Superior temporal gyrus (tissue), 1 donor: ENCODE data around the gene CD300A.

ENCODE experiments used
- DNase-seq: peaks from one replicate; pipeline ENCODE4 v3.0.0-alpha.2; 2016; ENCODE audit errors: extremely low spot score

Gene CD300A

GRCh38 chr17:74439691-74440567 is 26.5 kb upstream of the CD300A start:
- DNase-seq, result no peak

DNA sequence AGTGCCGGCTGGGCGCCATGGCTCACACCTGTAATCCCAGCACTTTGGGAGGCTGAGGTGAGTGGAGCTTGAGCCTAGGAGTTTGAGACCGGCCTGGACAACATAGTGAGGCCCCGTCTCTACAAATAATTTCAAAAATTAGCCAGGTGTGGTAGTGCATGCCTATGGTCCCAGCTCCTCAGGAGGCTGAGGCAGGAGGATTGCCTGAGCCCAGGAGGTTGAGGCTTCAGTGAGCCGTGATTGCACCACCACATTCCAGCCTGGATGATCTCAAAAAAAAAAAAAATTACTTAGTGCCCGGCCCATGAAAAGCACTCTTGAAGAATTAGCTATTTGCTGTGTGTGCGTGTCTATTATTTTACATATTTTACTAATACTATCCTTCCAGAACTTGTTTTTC is 24.9 kb upstream of the CD300A start:
- no peak for DNase-seq

- no peak for DNase-seq
These were observed 24.2 kb upstream of the CD300A start for GRCh38 chr17:74442291-74442669.

DNA sequence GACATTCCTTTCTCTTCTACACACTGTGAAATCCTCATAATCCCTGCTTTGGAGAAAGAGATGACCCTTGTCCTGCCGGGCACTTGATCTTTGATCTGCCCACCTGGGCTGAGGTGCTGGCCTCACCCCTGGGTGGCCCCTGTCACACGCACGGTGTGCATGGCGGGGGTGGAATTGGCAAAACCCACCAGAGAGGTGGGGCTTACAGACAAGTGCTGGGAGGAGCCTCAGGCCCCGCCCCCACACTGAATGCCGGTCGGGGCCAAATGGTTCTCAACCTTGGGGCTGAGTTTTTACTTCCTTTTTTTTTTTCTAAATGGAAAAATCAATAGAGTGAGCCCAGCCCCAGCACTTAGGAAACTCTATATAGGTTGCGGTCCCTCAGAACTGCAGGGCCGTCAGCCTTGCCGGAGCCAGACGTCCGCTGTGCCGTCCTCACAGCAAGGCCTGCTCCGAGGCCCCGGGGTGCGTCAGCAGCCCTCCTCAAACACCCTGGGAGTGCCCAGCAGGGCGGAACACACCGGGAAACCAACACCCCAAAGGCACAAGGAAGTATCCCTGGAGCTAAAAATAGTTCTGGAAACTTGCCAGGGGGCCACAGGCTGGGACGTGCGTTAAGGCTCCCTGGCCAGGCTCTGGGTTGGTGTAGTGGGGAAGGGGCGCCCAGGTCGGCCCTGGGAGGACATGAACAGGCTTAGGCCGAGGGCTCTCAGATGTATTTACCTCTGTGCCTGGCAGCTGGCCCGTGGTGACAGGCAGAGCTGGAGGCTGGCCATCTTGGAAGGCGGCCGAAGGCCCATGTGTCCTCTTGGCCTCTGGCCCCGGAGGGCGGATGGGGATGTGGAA is 23.5 kb upstream of the CD300A start:
- DNase-seq, result peak; percentile 68

GRCh38 chr17:74443516-74444296 is 22.7 kb upstream of the CD300A start:
- no peak for DNase-seq

DNA sequence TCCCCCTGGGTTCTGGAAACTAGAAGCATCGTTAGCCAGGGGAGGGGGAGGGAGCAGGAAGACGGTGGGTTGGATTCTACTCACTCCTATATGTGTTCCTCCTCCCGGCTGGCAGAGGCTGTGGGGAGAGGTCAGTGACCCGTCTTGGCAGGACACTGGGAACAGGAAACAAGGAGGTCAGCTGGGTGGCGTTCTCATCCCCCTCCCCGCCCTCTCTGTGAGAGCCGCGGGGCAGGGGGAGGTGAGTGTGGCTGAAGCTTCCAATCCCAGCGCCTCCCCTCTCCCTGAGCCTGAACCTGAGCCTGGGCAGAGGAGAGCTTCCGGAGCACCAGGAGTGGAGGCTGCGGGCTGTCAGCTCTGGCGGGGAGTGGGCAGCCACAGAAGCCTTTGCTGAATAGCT is 22.0 kb upstream of the CD300A start:
- DNase-seq, result no peak

- no peak for DNase-seq
These were observed 21.3 kb upstream of the CD300A start for GRCh38 chr17:74445158-74445557.

DNA sequence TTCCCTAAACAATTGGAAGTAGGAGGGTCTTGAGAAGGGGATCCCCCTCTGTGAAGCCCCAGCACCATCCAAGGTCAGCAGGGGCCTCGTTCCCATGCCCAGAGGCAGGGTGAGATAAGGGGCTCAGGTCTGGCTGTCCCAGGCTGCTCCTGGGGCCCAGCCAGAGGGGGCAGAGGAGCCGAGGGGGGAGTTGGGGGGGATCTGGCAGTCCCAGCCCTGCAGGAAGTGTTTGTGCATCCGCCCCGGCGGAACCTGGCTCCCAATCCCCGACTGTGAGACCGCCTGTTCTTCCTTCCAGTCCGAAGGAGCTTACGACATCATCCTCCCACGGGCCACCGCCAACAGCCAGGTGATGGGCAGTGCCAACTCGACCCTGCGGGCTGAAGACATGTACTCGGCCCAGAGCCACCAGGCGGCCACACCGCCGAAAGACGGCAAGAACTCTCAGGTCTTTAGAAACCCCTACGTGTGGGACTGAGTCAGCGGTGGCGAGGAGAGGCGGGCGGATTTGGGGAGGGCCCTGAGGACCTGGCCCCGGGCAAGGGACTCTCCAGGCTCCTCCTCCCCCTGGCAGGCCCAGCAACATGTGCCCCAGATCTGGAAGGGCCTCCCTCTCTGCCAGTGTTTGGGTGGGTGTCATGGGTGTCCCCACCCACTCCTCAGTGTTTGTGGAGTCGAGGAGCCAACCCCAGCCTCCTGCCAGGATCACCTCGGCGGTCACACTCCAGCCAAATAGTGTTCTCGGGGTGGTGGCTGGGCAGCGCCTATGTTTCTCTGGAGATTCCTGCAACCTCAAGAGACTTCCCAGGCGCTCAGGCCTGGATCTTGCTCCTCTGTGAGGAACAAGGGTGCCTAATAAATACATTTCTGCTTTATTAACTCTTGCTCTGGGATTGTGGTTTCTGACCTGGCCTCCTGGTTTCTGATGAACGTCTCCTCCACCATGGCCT is 19.6 kb upstream of the CD300A start:
- no peak for DNase-seq

DNA sequence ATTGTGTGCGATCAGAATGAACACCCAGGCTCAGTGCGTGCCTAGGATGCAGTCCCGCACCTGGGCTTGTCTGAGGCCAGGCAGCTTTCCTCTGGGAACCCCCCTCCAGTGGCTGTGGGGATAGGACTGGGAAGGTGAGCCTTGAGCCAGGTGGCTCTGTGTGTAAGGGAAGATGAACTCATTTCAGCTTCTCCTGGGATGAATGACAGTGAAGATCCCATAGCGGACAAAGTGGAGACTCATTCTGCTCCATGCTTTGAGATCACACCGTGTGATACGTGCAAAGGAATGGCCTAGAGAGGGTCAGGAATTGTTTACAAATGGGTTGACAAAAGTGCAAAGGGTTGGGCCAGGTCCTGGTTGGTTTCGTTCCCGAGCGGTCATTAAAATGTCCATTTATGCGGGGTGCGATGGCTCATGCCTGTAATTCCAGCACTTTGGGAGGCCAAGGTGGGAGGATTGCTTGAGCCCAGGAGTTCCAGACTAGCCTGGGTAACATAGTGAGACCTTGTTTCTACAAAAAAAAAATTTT is 18.7 kb upstream of the CD300A start:
- DNase-seq, result no peak

DNA sequence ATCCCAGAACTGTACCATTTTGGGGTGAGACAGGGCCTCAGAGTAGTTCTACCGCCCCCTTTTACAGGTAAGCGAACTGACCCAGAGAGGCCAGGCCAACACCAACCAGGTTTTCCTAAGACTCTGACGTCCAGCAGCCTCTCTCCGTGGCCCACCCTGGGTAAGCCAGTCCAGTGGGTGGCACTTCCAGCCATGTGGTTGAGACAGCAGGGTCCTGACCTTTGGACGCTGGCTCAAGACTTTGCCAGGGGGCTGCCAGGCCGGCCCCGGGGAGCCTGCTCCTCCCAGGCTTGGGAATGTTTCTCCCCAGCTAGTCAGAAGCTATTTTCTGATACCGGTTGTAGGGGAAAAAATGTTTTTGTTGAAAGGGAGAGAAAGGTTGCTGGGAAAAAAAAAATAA is 17.7 kb upstream of the CD300A start:
- no peak for DNase-seq

- no peak for DNase-seq
These were observed 17.1 kb upstream of the CD300A start for GRCh38 chr17:74449306-74449705.

DNA sequence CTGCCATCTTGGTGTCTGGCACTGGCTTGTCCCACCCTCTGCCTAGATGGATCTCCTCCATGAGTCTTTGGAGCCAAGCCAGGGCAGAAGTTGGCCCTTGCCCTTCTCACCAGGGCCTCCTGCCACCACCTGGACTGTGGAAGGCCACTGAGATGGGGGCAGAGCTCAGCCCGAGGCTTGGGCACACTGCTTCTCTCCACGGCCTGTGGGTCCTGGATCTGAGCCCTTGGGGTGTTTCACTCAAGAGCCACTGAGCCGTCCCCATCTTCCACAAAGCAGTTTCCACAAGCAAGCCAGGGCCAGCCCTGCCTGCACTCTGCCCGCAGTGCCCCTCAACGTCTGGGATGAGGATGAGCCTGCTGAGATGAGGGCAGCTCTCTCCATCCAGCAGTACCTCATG is 16.7 kb upstream of the CD300A start:
- DNase-seq, result no peak

DNA sequence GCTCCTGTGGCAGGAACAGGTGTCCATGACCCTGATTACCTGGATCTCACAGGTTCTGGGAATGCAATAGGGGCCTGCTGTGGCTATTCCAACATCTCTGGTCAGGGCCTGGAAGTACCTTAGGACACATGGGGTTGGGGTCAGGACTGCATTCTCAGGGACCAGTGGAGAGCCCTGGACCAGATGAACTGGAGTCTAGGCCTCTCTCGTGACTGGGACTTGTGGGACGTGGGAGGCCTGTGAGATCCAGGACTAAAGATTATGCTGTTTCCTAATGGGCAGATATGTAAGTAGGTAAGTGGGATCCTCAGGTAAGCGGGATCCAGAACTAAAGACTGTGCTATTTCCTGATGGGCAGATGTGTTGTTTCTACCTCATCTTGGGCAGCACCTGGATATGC is 16.2 kb upstream of the CD300A start:
- no peak for DNase-seq

- DNase-seq, result no peak
These were observed 15.5 kb upstream of the CD300A start for GRCh38 chr17:74450925-74451403.

DNA sequence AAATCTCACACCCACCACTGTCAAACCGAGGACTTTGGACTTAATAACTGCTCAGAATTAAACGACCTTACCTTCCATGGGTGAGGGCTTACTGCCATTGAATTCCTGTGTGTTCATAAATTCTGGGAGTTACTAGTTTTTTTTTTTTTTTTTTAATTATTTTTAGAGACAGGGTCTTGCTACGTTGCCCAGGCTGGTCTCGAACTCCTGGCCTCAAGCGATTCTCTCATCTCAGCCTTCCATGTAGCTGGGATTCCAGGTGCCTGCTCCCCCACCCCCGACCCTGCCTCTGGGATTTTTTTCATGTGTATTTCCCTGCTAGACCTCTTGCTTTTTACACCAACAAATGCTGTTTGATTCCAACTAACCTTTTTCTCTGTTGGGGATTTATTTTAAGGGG is 14.9 kb upstream of the CD300A start:
- no peak for DNase-seq

DNA sequence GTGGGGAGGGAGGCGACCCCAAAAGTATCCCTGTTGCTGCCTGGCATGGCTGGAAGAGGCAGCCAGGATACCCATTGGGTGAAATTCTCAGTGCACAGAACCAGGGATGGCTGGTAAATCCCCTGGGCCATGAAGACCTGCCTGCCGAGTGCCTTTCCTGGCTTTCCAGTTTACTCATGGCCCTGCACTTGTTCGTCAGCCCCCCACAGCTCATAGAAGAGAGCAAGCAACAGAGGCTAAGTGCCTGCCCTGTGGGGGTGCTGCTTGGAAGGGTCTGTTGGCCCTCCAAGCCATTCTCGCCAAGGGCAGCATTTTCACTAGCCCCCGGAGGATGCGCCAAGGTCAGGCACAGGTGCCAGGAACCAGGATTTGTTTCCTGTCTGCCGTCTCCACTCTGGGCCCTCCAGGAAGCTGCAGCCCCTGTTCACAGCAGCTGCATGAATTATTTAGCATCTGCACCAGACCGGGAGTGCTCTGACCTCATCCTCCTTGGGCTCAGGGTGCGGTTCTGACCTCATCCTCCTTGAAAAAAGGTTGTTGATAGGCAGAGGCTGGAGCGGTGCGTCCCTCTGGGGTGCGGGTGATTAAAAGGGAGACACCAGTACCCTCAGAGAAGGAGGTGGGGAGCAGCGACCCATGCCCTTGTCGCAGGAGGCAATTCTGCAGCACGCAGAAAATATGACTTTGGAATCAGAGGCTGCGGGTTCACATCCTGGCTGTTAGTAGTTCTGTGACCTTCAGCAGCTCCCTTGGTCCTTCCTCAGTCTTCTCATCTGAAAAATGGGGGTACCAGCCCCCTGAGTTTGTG is 14.2 kb upstream of the CD300A start:
- no peak for DNase-seq

DNA sequence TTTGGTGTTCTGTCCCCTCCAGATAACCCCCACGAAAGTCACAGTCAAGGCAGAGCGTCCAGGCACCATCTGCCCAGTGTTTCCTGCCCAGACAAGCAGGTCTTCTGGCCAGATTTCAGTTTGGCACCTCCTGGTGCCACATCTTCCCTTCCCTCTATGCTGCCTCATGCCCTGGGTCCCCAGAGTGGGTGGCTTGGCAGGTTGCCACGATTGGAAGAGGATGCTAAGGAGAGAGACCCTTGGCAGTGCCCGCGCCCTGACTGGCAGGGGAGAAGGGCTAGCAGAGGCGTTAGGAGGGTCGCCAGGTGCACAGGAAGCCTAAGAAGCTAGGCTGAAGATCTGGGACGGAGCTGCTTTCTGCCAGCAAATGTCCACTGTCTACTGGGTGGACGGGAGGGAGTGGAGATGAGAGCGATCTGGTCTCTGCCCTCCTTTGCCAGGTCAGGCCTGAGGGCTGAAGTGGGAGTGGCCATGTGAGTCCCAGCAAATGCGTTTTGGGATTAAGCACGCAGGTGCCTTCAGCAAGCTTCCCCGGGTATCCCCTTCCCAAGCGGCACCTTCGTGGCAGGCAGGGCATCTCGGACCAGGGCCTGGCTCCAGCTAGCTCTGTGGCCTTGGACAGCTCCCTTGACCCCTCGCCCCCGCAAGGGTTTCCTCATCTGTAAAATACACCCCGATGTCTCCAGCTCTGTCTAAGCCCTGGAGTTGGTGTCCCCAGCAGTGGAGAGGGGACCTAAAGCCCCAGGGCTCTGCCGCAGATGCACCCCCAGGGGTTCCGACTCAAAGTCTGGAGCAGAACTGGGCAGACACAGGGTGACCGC is 13.4 kb upstream of the CD300A start:
- no peak for DNase-seq

GRCh38 chr17:74453665-74454196 is 12.7 kb upstream of the CD300A start:
- DNase-seq, result no peak
